A549 (cell line): ENCODE data around the gene PUDP. TPM values are rescaled to one million over a fixed set of nuclear protein-coding genes. Genes with fewer than 3 reads are reported as not detected.

Experiments
- ATAC-seq, 2 experiments: fragments of 200-7000 bp in 1 of 2; fragments of >200 bp in 1 of 2; cut with Nextera tagmentation in 1 of 2; cut with Tn5 transposase in 1 of 2; 3 replicates each; pipeline versions ENCODE4 v1.8.0 to v1.9.1; 2018 to 2020; ENCODE audit warnings: mild to moderate bottlenecking in 1 of 2, moderate library complexity in 1 of 2
- CTCF ChIA-PET: fragments of 300-600 bp; sonication (Branson Sonifier 250); formaldehyde crosslinking; extraction: SDS; loops from one replicate; lab custom pipeline; 2021; ENCODE audit warnings: antibody characterized with exemption, inconsistent platforms; lab: Yijun Ruan, JAX
- POLR2A ChIA-PET: fragments of 350-600 bp; formaldehyde crosslinking; extraction: SDS; loops from one replicate; lab custom pipeline; 2021; ENCODE audit warnings: antibody characterized with exemption, inconsistent platforms; lab: Yijun Ruan, JAX
- DNase-seq, 2 experiments: peaks; one replicate each; pipeline versions ENCODE4 v3.0.0 to v3.0.0-alpha.2; 2011 to 2016; ENCODE audit warnings: low read depth in 1 of 2, low spot score in 1 of 2
- FAIRE-seq: peaks from 2 replicates; lab custom pipeline; 2011; peaks lifted over from hg19 to GRCh38; lab: Jason Lieb, UNC
- H3K27ac ChIP-seq, 2 experiments: fragments of >200 bp; sonication (Bioruptor Twin); formaldehyde crosslinking; 3 replicates each; pipeline ENCODE4 v1.5.1; 2016 to 2017
- H3K4me1 ChIP-seq: fragments of >200 bp; sonication (Bioruptor Twin); formaldehyde crosslinking; 3 replicates; pipeline ENCODE4 v1.6.1; 2016
- H3K4me2 ChIP-seq: fragments of >200 bp; sonication (Bioruptor Twin); formaldehyde crosslinking; 3 replicates; pipeline ENCODE4 v1.6.1; 2016
- H3K4me3 ChIP-seq: fragments of >200 bp; sonication (Bioruptor Twin); formaldehyde crosslinking; 3 replicates; pipeline ENCODE4 v1.5.1; 2016
- H3K9me3 ChIP-seq: fragments of >200 bp; sonication (Bioruptor Twin); formaldehyde crosslinking; 3 replicates; pipeline ENCODE4 v1.6.1; 2016
- BHLHE40 ChIP-seq: IDR thresholded peaks from 2 replicates; pipeline ENCODE4 v1.6.1; 2012; ENCODE audit warnings: low read depth, low read length, inconsistent platforms
- CBX8 ChIP-seq: fragments of 200-600 bp; sonication (generic); IDR thresholded peaks from 2 replicates; pipeline ENCODE4 v1.6.1; 2016
- CHD4 ChIP-seq: fragments of 200-600 bp; sonication (generic); IDR thresholded peaks from 2 replicates; pipeline ENCODE4 v1.6.1; 2016; ENCODE audit warnings: antibody characterized with exemption, mild to moderate bottlenecking, borderline replicate concordance
- EP300 ChIP-seq, 2 experiments: fragments of >200 bp; sonication (Bioruptor Twin); formaldehyde crosslinking; IDR thresholded peaks; 2 replicates in 1 of 2; 3 replicates in 1 of 2; pipeline ENCODE4 v1.6.1; 2016 to 2017
- GATA3 ChIP-seq: IDR thresholded peaks from 2 replicates; pipeline ENCODE4 v1.6.1; 2012; ENCODE audit warnings: borderline replicate concordance
- KDM5A ChIP-seq: fragments of 200-600 bp; sonication (generic); IDR thresholded peaks from 2 replicates; pipeline ENCODE4 v1.6.1; 2016; ENCODE audit warnings: antibody characterized with exemption, mild to moderate bottlenecking
- RARB ChIP-seq: fragments of 250-450 bp; sonication (Bioruptor Pico); IDR thresholded peaks from 2 replicates; pipeline ENCODE4 v1.8.0; 2021; ENCODE audit warnings: mild to moderate bottlenecking, moderate library complexity
- REST ChIP-seq: fragments of 200-600 bp; sonication (generic); IDR thresholded peaks from 2 replicates; pipeline ENCODE4 v1.6.1; 2016; ENCODE audit warnings: antibody characterized with exemption, mild to moderate bottlenecking, moderate library complexity
- USF2 ChIP-seq: fragments of 450-650 bp; IDR thresholded peaks from 2 replicates; pipeline ENCODE4 v1.6.1; 2014; ENCODE audit warnings: antibody characterized with exemption
- ZC3H11A ChIP-seq: fragments of 450-650 bp; IDR thresholded peaks from 2 replicates; pipeline ENCODE4 v1.6.1; 2014; ENCODE audit warnings: antibody characterized with exemption, mild to moderate bottlenecking
- ZFP36 ChIP-seq: fragments of 450-650 bp; IDR thresholded peaks from 2 replicates; pipeline ENCODE4 v1.6.1; 2014; ENCODE audit warnings: borderline replicate concordance; ENCODE audit not compliant: partially characterized antibody
- ZSCAN20 ChIP-seq: fragments of 250-450 bp; sonication (Bioruptor Pico); IDR thresholded peaks from 2 replicates; pipeline ENCODE4 v1.8.0; 2022; ENCODE audit warnings: mild to moderate bottlenecking, moderate library complexity
- WGBS: methylation state at CpG from one replicate; pipeline ENCODE4 v1.1.6; 2017; ENCODE audit errors: missing lambda C conversion rate; 5-methylcytosine and 5-hydroxymethylcytosine counted together
- polyA plus RNA-seq, 4 experiments: library from polyadenylated mRNA; depleted of rRNA in 3 of 4; stranded (reverse); fragments of >200 nt; fragmentation: RNase III in 1 of 4; extraction: RNeasy Plus Mini Kit Qiagen cat#74134 plus additional on column Dnase treatment in 1 of 4; gene quantifications; 2 replicates in 3 of 4; 3 replicates in 1 of 4; pipeline ENCODE4 v1.2.3, GENCODE V29; 2011 to 2017
- TF ChIP-seq, protein P1 (sequence below): IDR thresholded peaks from 2 replicates; pipeline ENCODE4 v1.6.1; 2012; ENCODE audit warnings: low read depth, borderline replicate concordance
- TF ChIP-seq, protein P2 (sequence below): IDR thresholded peaks from 2 replicates; pipeline ENCODE4 v1.6.1; 2012
- TF ChIP-seq, protein P3 (sequence below): fragments of >200 bp; sonication (Bioruptor Twin); formaldehyde crosslinking; IDR thresholded peaks from 3 replicates; pipeline ENCODE4 v1.6.1; 2016
- TF ChIP-seq, protein P4 (sequence below): IDR thresholded peaks from 2 replicates; pipeline ENCODE4 v1.6.1; 2012

PUDP gene
- polyA plus RNA-seq, 2 of the 4 experiments (the other 2 are of a cell fraction): 26.2 to 50.7 TPM

DNA sequence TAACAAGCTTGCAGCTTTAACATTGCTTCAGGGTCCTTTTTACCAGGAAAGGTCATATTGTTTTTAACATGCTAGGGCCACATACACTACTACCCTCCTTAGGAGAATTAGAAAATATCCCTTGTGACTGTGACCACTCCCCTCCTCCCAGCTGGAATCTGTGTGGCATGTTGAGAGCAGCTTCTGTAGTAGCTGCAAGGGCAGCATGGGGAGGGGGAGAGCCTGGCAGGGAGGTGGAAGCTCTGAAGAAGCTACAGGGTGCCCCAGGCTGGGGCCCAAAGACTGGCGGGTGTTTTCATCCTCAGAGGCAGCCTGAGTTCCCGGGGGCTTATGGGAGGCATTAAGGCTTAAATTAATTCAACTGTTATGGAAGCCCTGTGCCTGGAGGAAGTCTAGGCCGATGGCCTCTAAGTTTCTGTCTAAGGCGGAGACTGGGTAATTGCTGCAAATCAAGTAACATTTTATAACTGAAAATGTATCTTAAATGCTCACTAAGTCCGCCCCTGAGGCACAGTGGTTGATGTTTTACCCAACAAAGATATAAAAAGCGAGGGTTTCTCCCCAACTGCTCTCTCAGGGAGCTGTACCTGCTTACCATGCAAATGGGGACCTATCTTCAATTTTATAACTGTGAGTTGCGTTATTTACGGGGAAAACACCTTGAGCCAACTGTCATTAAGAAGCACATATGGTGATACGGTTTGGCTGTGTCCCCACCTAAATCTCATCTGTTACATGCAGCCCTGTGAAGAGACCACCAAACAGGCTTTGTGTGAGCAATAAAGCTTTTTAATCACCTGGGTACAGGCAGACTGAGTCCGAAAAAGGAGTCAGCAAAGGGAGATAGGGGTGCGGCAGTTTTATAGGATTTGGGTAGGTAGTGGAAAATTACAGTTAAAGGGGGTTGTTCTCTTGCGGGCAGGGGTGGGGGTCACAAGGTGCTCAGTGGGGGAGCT is 37.8 kb downstream of the PUDP start:
- Histone ChIP-seq H3K4me2 (no peak overlapping the region), H3K4me3 (no peak overlapping the region), H3K9me3 (no peaks in the 10 kb centered on the region), H3K27ac (no peak overlapping the region), H3K4me1 (0 out of 3 replicates have a peak, but pooled peaks cover 3% of the 10 kb centered on the region)
- ChIA-PET POLR2A (no interaction called here), CTCF (no interaction called here)
- FAIRE-seq (no peak), DNase-seq (no peak), ATAC-seq (no peak)
- whole genome bisulfite sequencing: 84% methylated on average over 12 of the region's 12 CpGs
- TF ChIP-seq CBX8 (no peak), GATA3 (no peak), ZSCAN20 (CRISPR knock-in tag) (no peak), ZFP36 (no peak), RARB (CRISPR knock-in tag) (no peak), EP300 (IDR thresholded peaks at IDR 0.05) (no peak), BHLHE40 (no peak), ZC3H11A (no peak)
- TF ChIP-seq, protein P1, sequence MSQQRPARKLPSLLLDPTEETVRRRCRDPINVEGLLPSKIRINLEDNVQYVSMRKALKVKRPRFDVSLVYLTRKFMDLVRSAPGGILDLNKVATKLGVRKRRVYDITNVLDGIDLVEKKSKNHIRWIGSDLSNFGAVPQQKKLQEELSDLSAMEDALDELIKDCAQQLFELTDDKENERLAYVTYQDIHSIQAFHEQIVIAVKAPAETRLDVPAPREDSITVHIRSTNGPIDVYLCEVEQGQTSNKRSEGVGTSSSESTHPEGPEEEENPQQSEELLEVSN: no peak
- TF ChIP-seq, protein P2, sequence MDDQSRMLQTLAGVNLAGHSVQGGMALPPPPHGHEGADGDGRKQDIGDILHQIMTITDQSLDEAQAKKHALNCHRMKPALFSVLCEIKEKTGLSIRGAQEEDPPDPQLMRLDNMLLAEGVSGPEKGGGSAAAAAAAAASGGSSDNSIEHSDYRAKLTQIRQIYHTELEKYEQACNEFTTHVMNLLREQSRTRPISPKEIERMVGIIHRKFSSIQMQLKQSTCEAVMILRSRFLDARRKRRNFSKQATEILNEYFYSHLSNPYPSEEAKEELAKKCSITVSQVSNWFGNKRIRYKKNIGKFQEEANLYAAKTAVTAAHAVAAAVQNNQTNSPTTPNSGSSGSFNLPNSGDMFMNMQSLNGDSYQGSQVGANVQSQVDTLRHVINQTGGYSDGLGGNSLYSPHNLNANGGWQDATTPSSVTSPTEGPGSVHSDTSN: no peak

DNA sequence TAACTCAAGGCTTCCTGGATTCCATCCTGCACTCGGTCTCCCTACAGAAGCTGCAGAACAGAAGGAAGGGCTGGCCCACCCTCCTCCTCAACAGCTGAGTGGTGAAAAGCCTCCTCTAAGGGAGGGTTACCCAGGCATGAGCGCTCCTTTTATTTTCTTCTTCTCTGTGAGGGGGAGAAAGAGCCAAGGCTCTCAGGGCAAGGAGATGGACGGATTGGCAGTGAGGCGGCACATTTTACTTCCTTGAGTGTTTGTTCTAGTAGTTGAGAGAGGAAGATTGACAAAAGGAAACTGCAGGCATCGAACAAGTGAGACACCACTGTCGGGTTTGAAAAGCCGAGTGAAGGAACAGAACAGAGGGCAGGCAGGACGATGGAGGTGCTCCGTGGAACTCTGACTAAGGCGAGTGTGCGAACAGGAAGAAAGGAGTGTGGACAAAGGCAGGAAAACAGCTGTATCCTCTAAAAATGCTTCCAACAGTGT is 38.9 kb downstream of the PUDP start:
- CTCF ChIA-PET: no interaction called here
- 90% methylated on average over 11 of the region's 11 CpGs for WGBS
- no peak for TF ChIP-seq USF2
- no peak for TF ChIP-seq ZSCAN20 (CRISPR knock-in tag)
- TF ChIP-seq KDM5A: no peak
- TF ChIP-seq, protein P3, sequence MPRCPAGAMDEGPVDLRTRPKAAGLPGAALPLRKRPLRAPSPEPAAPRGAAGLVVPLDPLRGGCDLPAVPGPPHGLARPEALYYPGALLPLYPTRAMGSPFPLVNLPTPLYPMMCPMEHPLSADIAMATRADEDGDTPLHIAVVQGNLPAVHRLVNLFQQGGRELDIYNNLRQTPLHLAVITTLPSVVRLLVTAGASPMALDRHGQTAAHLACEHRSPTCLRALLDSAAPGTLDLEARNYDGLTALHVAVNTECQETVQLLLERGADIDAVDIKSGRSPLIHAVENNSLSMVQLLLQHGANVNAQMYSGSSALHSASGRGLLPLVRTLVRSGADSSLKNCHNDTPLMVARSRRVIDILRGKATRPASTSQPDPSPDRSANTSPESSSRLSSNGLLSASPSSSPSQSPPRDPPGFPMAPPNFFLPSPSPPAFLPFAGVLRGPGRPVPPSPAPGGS: no peak
- no peak for TF ChIP-seq CHD4
- TF ChIP-seq REST: no peak
- TF ChIP-seq, protein P4, sequence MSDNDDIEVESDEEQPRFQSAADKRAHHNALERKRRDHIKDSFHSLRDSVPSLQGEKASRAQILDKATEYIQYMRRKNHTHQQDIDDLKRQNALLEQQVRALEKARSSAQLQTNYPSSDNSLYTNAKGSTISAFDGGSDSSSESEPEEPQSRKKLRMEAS: no peak
- TF ChIP-seq, protein P2: no peak
- TF ChIP-seq, all 56 proteins: peak for 0
- Histone ChIP-seq H3K4me1 (0 out of 3 replicates have a peak, but pooled peaks cover 3% of the 10 kb centered on the region), H3K4me3 (no peak overlapping the region), H3K27ac (no peak overlapping the region), H3K4me2 (no peak overlapping the region), H3K9me3 (no peaks in the 10 kb centered on the region)
- no peak for ATAC-seq
- DNase-seq: no peak
- POLR2A ChIA-PET: no interaction called here
- no peak for FAIRE-seq
